Parathyroid adenoma (tissue), 2 donors: ENCODE data around the gene EPAS1.

Experiments
- H2AFZ ChIP-seq: fragments of 300-600 bp; sonication (generic); one replicate; pipeline ENCODE4 v1.7.0; 2017; ENCODE audit warnings: antibody characterized with exemption, mild to moderate bottlenecking
- H3K27ac ChIP-seq: fragments of 300-600 bp; sonication (generic); one replicate; pipeline ENCODE4 v1.7.0; 2017
- H3K27me3 ChIP-seq: fragments of 300-600 bp; sonication (generic); one replicate; pipeline ENCODE4 v1.7.0; 2017; ENCODE audit warnings: low read length; ENCODE audit not compliant: control insufficient read depth, insufficient read depth
- H3K36me3 ChIP-seq: fragments of 300-600 bp; sonication (generic); one replicate; pipeline ENCODE4 v1.7.0; 2017; ENCODE audit warnings: low read length; ENCODE audit not compliant: control insufficient read depth, insufficient read depth
- H3K4me1 ChIP-seq: fragments of 300-600 bp; sonication (generic); one replicate; pipeline ENCODE4 v1.7.0; 2017; ENCODE audit warnings: control low read depth
- H3K4me2 ChIP-seq: fragments of 300-600 bp; sonication (generic); one replicate; pipeline ENCODE4 v1.7.0; 2017; ENCODE audit warnings: low read length
- H3K4me3 ChIP-seq: fragments of 300-600 bp; sonication (generic); one replicate; pipeline ENCODE4 v1.7.0; 2017; ENCODE audit warnings: low read depth, low read length
- H3K79me2 ChIP-seq: fragments of 300-600 bp; sonication (generic); one replicate; pipeline ENCODE4 v1.7.0; 2017; ENCODE audit warnings: control low read depth
- H3K9ac ChIP-seq: fragments of 300-600 bp; sonication (generic); one replicate; pipeline ENCODE4 v1.7.0; 2017; ENCODE audit warnings: mild to moderate bottlenecking
- H3K9me3 ChIP-seq: fragments of 300-600 bp; sonication (generic); one replicate; pipeline ENCODE4 v1.7.0; 2017; ENCODE audit warnings: low read length; ENCODE audit not compliant: control insufficient read depth
- CTCF ChIP-seq: fragments of 300-600 bp; sonication (generic); IDR thresholded peaks from one replicate; pipeline ENCODE4 v1.7.0; 2017; ENCODE audit warnings: antibody characterized with exemption, mild to moderate bottlenecking
- donor health status: primary hyperparathyroidism.

EPAS1 gene

GRCh38 chr2:46385786-46386577 lies 88.8 kb downstream of the EPAS1 start:
- no peaks in the 10 kb centered on the region for H3K36me3 ChIP-seq
- TF ChIP-seq CTCF, result no peak
- H3K27ac ChIP-seq, result no peak overlapping the region
- no peak overlapping the region for H3K4me2 ChIP-seq
- H2AFZ ChIP-seq, result no peak overlapping the region
- no peak overlapping the region for H3K9ac ChIP-seq
- no peaks in the 10 kb centered on the region for H3K9me3 ChIP-seq
- no peaks in the 10 kb centered on the region for H3K27me3 ChIP-seq
- no peak overlapping the region for H3K4me3 ChIP-seq
- H3K4me1 ChIP-seq, result no peaks in the 10 kb centered on the region
- H3K79me2 ChIP-seq, result no peaks in the 10 kb centered on the region

GRCh38 chr2:46386763-46387162 lies 89.6 kb downstream of the EPAS1 start:
- Histone ChIP-seq H3K36me3 (no peaks in the 10 kb centered on the region), H3K4me2 (no peak overlapping the region), H3K9ac (no peak overlapping the region), H3K9me3 (no peaks in the 10 kb centered on the region), H3K4me3 (no peak overlapping the region), H2AFZ (no peak overlapping the region), H3K27me3 (no peaks in the 10 kb centered on the region), H3K27ac (no peak overlapping the region), H3K4me1 (no peaks in the 10 kb centered on the region), H3K79me2 (no peaks in the 10 kb centered on the region)
- no peak for TF ChIP-seq CTCF

GRCh38 chr2:46387292-46387691 lies 90.1 kb downstream of the EPAS1 start:
- no peak for TF ChIP-seq CTCF
- Histone ChIP-seq H3K4me3 (no peak overlapping the region), H3K9ac (no peak overlapping the region), H3K27ac (no peak overlapping the region), H3K36me3 (no peaks in the 10 kb centered on the region), H3K27me3 (no peaks in the 10 kb centered on the region), H2AFZ (no peak overlapping the region), H3K4me1 (no peaks in the 10 kb centered on the region), H3K4me2 (no peak overlapping the region), H3K79me2 (no peaks in the 10 kb centered on the region), H3K9me3 (no peaks in the 10 kb centered on the region)

- H3K27ac ChIP-seq, result no peak overlapping the region
- no peak overlapping the region for H3K4me3 ChIP-seq
- no peak overlapping the region for H3K4me2 ChIP-seq
- H3K79me2 ChIP-seq, result no peaks in the 10 kb centered on the region
- no peaks in the 10 kb centered on the region for H3K36me3 ChIP-seq
- H3K9ac ChIP-seq, result no peak overlapping the region
- no peaks in the 10 kb centered on the region for H3K4me1 ChIP-seq
- H3K27me3 ChIP-seq, result no peaks in the 10 kb centered on the region
- H2AFZ ChIP-seq, result no peak overlapping the region
- no peak for TF ChIP-seq CTCF
- no peaks in the 10 kb centered on the region for H3K9me3 ChIP-seq
Measured at GRCh38 chr2:46387886-46388515, 90.8 kb downstream of the EPAS1 start.
